ENCODE measurements around the gene HOXC4. TPM values are rescaled to one million over a fixed set of nuclear protein-coding genes. Genes with fewer than 3 reads are reported as not detected.

The HOXC4 gene
- total RNA-seq, 2 experiments from 2014 or later: not detected

DNA sequence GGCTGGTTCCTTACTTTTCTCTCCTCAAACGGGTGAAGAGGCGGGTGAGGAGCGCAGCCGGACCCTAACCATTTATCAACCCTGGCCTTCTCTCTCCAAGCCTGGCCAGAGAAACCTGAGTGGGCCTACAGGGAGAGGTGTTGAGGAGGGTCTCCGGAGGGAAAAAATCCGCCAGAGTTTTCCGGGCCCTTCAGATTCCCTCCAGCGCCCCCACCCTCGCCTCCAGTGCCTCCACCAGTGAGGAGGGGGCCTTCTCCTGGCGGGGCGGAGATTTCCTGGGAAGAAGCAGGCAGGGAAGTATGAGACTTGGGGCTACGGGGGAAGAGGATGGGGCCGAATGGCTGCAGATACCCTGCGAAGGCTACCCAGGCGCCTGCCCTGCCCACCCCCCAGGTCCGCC, 22.2 kb upstream of the HOXC4 start:
- Mint-ChIP-seq H3K9me3 (ENCODE audit: low read depth) (peaks cover 3% of the 10 kb centered on the region), H3K36me3 (ENCODE audit: low read depth) (no peaks in the 10 kb centered on the region), H3K4me1 (peaks cover 29% of the 10 kb centered on the region), H3K27me3 (peaks cover 71% of the 10 kb centered on the region), H3K4me3 (no peak overlapping the region), H3K27ac (no peak overlapping the region)
- CTCF ChIA-PET: interaction anchor here (0.6 to 4.3 kb wide), 17 partner anchors 9 to 175 kb away, joined by 3 to 72 read pairs (median 6); partner anchors contain the start of gene SMUG1
- no peak for DNase-seq
- intact Hi-C loops (cut with DNase I, micrococcal nuclease): no loop called here
- ATAC-seq: no peak
- POLR2A ChIA-PET: no interaction called here

DNA sequence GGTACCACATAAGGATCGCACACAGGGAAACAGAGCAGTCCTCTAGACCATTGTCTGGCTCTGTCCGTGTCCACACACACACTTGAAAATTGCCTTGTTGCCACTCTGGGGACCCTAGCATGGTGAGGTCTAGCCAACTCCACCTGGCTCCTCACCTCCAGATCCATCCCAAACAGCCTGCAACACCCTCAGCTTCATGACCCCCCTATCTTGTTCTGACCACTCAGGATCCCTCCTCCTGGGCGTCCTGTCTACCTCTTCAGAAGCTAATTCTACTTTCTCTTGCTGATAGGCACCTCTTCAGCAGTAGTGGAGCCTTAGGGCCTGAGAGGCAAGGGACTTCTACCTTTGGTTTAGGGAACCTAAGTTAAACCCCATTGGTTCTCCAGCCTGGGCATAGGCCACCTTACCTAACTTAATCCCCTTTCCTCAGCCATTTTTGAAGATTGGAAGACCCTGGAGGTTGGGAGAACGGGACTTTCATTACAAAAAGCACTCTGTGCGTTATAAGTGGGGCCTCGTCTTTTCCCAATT, 21.5 kb upstream of the HOXC4 start:
- Mint-ChIP-seq H3K9me3 (ENCODE audit: low read depth) (peaks cover 3% of the 10 kb centered on the region), H3K27ac (no peak overlapping the region), H3K36me3 (ENCODE audit: low read depth) (no peaks in the 10 kb centered on the region), H3K4me1 (peaks cover 25% of the 10 kb centered on the region), H3K4me3 (no peak overlapping the region), H3K27me3 (peaks cover 65% of the 10 kb centered on the region)
- no peak for DNase-seq
- intact Hi-C loops (cut with DNase I, micrococcal nuclease): loop anchor here (1.0 to 2.0 kb wide), 3 partner anchors 26 to 169 kb away; no protein-coding TSS in a partner anchor
- ChIA-PET POLR2A (interaction anchor here (0.6 to 0.9 kb wide), 2 partner anchors 141 to 825 kb away, joined by 3 to 5 read pairs; partner anchors contain the start of gene ITGB7), CTCF (interaction anchor here (0.5 to 4.3 kb wide), 43 partner anchors 9 to 387 kb away, joined by 3 to 72 read pairs (median 5); partner anchors contain the start of genes HOXC10, HOXC12, HOXC4 and HOXC8)
- no peak for ATAC-seq

DNA sequence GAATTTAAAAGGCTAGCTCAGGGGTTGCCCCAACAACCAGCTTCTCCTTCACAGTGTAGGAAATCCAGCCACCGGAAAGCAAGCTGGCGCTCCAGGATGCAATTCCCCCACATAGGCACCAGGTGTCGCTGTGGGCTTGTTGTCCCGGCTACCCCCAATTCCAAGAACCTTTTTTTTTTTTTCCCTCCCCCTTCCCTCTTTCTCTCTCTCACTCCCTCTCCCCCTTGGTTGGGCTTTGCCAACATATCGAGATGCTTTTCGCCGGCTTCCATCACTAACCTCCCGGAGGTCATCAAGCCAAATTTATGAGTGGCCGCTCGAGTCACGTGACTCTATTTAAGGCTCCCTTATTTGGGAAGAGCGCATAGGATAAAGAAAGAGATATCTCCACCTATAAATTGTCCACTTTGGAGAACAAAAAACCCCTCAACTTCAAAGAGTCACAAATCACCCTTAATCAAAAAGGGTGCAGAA, 21.0 kb upstream of the HOXC4 start, which contains the start of gene HOXC5:
TSS of gene HOXC5 (plus strand) at position 424 of the 474 bp plus-strand sequence. CDS start 73 bp downstream, outside the sequence.
- POLR2A ChIA-PET: interaction anchor here (0.6 to 0.9 kb wide), 2 partner anchors 141 to 825 kb away, joined by 3 to 5 read pairs; partner anchors contain the start of gene ITGB7

DNA sequence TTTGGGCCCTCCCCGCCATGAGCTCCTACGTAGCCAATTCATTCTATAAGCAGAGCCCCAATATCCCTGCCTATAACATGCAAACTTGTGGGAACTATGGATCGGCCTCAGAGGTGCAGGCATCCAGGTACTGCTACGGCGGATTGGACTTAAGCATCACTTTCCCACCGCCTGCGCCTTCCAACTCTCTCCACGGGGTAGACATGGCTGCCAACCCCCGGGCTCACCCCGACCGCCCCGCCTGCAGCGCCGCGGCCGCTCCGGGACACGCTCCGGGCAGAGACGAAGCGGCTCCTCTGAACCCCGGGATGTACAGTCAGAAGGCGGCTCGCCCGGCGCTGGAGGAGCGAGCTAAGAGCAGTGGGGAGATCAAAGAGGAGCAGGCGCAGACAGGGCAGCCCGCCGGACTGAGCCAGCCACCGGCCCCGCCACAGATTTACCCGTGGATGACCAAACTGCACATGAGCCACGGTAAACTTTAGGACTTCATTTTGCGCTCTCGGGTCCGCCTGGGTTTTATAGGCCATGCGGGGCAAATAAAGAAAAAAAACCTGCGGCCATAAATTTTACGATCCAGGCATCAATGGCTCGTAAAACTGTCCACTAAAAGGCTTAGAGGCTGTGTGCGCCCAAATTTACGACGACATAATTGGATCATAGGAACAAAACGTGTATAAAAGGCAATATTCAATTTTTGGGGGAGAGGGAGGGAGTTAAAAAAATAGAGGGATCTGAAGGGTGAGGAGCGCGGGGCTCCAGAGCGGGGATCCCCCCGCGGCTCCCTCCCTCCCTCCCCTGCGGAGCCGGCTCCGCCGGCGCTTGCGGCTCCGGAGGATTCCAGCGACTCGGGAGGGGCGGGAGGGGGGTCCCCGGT, 20.3 kb upstream of the HOXC4 start:
- H3K4me3 Mint-ChIP-seq: no peak overlapping the region
- no peak for DNase-seq

More for the DNA sequence above, 21.0 kb upstream of the HOXC4 start, which contains the start of gene HOXC5:
- ATAC-seq (peak; percentile 36), DNase-seq (peak; percentile 81)
- no peak within 1 kb of the TSS for H3K27ac Mint-ChIP-seq
- H3K36me3 Mint-ChIP-seq (ENCODE audit: low read depth): no peaks in the 10 kb centered on the region
- peaks cover 25% of the 10 kb centered on the region for H3K4me1 Mint-ChIP-seq
- H3K9me3 Mint-ChIP-seq (ENCODE audit: low read depth): peaks cover 3% of the 10 kb centered on the region
- H3K27me3 Mint-ChIP-seq: peaks cover 64% of the 10 kb centered on the region
- intact Hi-C loops (cut with DNase I, micrococcal nuclease): loop anchor here (1.0 to 2.0 kb wide), 3 partner anchors 26 to 168 kb away; no protein-coding TSS in a partner anchor
- peak within 1 kb of the TSS; percentile 28 for H3K4me3 Mint-ChIP-seq
- CTCF ChIA-PET: interaction anchor here (0.5 to 4.3 kb wide), 45 partner anchors 9 to 387 kb away, joined by 3 to 72 read pairs (median 5); partner anchors contain the start of genes HOXC10, HOXC12, HOXC4 and HOXC8

DNA sequence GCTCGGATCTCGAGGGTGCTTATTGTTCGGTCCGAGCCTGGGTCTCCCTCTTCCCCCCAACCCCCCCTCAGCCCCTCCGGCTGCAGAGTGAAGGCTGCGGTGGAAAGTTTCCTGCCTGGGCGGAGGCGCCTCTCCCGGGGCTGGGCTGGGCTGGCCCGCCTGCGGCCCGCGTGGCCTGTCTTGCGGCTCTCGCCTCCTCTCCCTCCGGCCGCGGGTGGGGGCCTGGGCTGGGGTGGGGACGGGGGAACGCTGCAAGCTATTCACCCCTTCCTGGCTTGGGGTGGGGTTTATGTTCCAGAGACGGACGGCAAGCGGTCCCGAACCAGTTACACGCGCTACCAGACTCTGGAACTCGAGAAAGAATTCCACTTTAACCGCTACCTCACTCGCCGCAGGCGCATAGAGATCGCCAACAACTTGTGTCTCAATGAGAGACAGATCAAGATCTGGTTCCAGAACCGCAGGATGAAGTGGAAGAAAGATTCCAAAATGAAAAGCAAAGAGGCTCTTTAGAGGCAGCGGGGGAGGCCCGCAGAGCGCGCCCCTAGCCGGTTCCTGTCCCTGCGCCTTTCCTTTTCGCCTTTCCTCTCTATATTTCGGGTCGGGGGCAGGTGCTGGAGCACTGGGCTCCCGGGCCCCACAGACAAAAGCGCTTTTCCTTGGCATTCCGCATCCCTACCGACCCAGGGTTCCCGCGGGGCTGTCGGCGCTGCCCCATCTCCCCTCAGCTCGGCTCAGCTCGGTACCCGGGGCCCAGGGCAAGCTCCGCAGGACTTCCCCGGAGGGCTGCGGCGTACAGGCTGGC, 19.5 kb upstream of the HOXC4 start:
- ChIA-PET POLR2A (no interaction called here), CTCF (interaction anchor here (0.6 to 2.2 kb wide), 6 partner anchors 11 to 287 kb away, joined by 3 to 25 read pairs (median 4); no protein-coding TSS in a partner anchor)
- Mint-ChIP-seq H3K36me3 (ENCODE audit: low read depth) (no peaks in the 10 kb centered on the region), H3K4me3 (peak overlapping the region; percentile 35), H3K9me3 (ENCODE audit: low read depth) (peaks cover 3% of the 10 kb centered on the region), H3K27me3 (peaks cover 66% of the 10 kb centered on the region), H3K4me1 (peaks cover 21% of the 10 kb centered on the region), H3K27ac (no peak overlapping the region)
- no peak for ATAC-seq
- intact Hi-C loops (cut with DNase I, micrococcal nuclease): loop anchor here in 1 of 2 experiments (2.0 kb wide), 2 partner anchors 105 to 167 kb away; no protein-coding TSS in a partner anchor
- no peak for DNase-seq

More for the DNA sequence above, 20.3 kb upstream of the HOXC4 start:
- intact Hi-C loops (cut with DNase I, micrococcal nuclease): loop anchor here in 1 of 2 experiments (2.0 kb wide), 1 partner anchor 167 kb away; no protein-coding TSS in a partner anchor
- CTCF ChIA-PET: interaction anchor here (0.5 to 4.3 kb wide), 33 partner anchors 11 to 225 kb away, joined by 3 to 72 read pairs (median 6); partner anchors contain the start of genes HOXC10, HOXC12, HOXC4 and HOXC8
- Mint-ChIP-seq H3K4me1 (peaks cover 25% of the 10 kb centered on the region), H3K27me3 (peaks cover 63% of the 10 kb centered on the region), H3K27ac (no peak overlapping the region), H3K36me3 (ENCODE audit: low read depth) (no peaks in the 10 kb centered on the region), H3K9me3 (ENCODE audit: low read depth) (peaks cover 3% of the 10 kb centered on the region)
- ATAC-seq: peak; percentile 8
- POLR2A ChIA-PET: interaction anchor here (0.9 kb wide), 1 partner anchor 140 kb away, joined by 5 read pairs; no protein-coding TSS in a partner anchor

DNA sequence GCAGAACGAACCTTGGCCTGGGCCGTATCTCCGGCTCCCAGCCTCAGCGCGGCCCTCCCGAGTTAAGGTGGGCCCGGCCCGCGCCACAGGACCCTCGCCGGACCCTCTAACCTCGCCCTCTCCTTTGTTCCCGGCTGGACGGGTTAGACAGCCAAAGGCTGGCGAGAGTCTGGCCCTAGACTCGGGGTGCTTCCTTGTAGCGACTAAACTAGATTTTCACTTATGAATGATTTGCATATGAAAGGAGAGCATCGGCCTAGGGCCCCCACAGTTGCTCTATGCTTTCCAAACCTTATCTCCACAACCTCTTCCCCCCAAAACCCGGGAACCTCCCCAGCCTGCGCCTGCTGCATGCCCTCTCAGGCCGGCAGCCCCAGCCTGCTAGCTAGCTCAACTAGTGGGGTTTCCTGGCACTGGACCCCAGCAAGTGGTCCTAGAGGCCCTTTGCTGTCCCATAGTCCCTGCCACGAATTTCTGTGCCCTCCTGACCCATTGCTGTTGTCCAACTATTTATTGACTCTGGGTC, 18.8 kb upstream of the HOXC4 start:
- ChIA-PET CTCF (interaction anchor here (0.6 to 1.5 kb wide), 7 partner anchors 10 to 288 kb away, joined by 3 to 5 read pairs (median 4); no protein-coding TSS in a partner anchor), POLR2A (no interaction called here)
- ATAC-seq (no peak), DNase-seq (no peak)
- Mint-ChIP-seq H3K4me1 (peaks cover 16% of the 10 kb centered on the region), H3K36me3 (ENCODE audit: low read depth) (no peaks in the 10 kb centered on the region), H3K4me3 (peak overlapping the region; percentile 18), H3K9me3 (ENCODE audit: low read depth) (peaks cover 3% of the 10 kb centered on the region), H3K27me3 (peaks cover 67% of the 10 kb centered on the region), H3K27ac (no peak overlapping the region)
- intact Hi-C loops (cut with DNase I, micrococcal nuclease): loop anchor here in 1 of 2 experiments (2.0 kb wide), 1 partner anchor 104 kb away; no protein-coding TSS in a partner anchor

DNA sequence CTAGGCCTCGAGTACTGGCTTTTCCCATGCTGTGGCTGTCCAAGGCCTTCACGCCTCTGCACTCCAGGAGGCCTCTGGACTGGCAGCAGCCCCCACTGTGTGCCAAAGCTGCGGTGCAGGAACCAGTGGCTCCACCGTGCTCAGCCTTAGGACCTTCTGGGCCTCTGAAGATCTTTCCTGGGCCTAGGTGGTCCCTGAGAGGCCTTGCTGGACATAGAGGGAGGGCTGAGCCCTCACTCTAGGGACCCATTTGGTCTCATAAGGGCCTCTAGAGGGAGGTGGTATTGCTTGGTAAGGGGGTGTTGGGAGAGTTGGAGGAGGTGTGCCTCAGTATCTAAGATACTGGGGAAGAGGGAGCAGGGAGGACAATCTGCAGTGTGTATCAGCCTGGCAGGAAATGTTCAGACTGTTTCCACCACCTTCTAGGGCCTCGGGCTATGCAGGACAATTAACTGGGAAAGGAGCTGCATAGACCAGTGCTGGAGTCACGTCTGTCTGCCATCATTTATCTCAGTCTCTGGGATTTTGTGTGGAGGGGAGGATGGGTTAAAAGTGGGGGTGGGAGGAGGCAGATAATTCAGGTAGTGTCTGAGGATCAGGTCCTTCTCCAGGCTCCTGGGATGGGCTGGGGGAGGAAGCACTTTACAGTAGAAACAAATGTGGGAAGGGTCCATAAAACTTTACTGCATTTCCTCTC, 17.9 kb upstream of the HOXC4 start:
- DNase-seq (no peak), ATAC-seq (no peak)
- CTCF ChIA-PET: interaction anchor here (0.6 to 1.5 kb wide), 4 partner anchors 9 to 100 kb away, joined by 3 to 5 read pairs (median 4); no protein-coding TSS in a partner anchor
- Mint-ChIP-seq H3K4me3 (no peak overlapping the region), H3K4me1 (peaks cover 12% of the 10 kb centered on the region), H3K9me3 (ENCODE audit: low read depth) (peaks cover 3% of the 10 kb centered on the region), H3K36me3 (ENCODE audit: low read depth) (no peaks in the 10 kb centered on the region), H3K27ac (no peak overlapping the region), H3K27me3 (peaks cover 70% of the 10 kb centered on the region)
- intact Hi-C loops (cut with DNase I, micrococcal nuclease): loop anchor here in 1 of 2 experiments (2.0 kb wide), 1 partner anchor 103 kb away; no protein-coding TSS in a partner anchor
- POLR2A ChIA-PET: no interaction called here

DNA sequence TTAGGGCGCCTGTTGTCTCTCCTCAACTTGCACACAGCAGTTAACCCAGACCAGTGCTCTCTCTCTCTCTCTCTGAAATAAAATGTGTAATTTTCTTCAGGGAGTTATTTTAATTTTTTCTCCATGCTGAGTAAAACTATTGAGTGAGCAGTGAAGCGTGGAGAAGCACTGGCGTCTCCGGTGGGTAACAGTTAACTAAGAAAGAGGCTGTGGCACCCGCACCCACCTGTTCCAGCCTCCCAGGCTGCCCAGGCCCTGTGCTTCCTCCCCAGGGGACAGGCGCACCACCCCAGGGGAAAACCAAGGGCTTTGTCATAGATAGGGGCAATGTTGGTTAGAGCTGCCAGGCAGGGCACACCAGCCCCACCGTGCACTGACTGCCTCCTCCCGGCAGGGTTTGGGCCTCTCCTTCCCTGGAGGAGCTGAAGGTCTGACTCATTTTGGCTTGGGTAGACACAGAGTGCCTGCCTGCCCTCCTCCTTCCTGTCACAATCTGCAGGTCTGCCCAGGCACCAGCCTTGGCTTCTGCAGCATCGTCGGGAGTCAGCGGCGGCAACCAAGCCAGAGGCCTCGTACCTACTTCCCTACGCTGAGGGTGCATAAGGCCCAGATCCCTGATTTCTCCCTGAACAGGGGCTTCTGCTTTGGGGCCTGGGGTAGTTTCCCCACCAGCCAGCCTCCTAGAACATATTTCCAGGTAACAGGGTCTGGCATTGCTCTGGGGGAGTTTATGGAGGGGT, 16.8 kb upstream of the HOXC4 start:
- ATAC-seq: peak; percentile 52
- Mint-ChIP-seq H3K4me1 (peaks cover 12% of the 10 kb centered on the region), H3K27me3 (peaks cover 68% of the 10 kb centered on the region), H3K9me3 (ENCODE audit: low read depth) (peaks cover 3% of the 10 kb centered on the region), H3K36me3 (ENCODE audit: low read depth) (no peaks in the 10 kb centered on the region), H3K27ac (no peak overlapping the region), H3K4me3 (no peak overlapping the region)
- intact Hi-C loops (cut with DNase I, micrococcal nuclease): no loop called here
- ChIA-PET POLR2A (no interaction called here), CTCF (no interaction called here)
- no peak for DNase-seq

Data from activated CD4-positive, alpha-beta T cell treated with anti-CD3 and anti-CD28 coated beads for 36 hours (primary cell).